HG03354 (cell line): ENCODE data around the gene CFAP161.
A peak's percentile ranks its signal among the peaks of the same experiment; 100 is the strongest.

Experiments
- ATAC-seq: cut with Tn5 transposase; IDR thresholded peaks from one replicate; pipeline ENCODE4 v1.9.1; 2021; ENCODE audit warnings: mild to moderate bottlenecking; ENCODE audit not compliant: unreplicated experiment, poor library complexity, severe bottlenecking

The CFAP161 gene, protein sequence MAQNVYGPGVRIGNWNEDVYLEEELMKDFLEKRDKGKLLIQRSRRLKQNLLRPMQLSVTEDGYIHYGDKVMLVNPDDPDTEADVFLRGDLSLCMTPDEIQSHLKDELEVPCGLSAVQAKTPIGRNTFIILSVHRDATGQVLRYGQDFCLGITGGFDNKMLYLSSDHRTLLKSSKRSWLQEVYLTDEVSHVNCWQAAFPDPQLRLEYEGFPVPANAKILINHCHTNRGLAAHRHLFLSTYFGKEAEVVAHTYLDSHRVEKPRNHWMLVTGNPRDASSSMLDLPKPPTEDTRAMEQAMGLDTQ

DNA sequence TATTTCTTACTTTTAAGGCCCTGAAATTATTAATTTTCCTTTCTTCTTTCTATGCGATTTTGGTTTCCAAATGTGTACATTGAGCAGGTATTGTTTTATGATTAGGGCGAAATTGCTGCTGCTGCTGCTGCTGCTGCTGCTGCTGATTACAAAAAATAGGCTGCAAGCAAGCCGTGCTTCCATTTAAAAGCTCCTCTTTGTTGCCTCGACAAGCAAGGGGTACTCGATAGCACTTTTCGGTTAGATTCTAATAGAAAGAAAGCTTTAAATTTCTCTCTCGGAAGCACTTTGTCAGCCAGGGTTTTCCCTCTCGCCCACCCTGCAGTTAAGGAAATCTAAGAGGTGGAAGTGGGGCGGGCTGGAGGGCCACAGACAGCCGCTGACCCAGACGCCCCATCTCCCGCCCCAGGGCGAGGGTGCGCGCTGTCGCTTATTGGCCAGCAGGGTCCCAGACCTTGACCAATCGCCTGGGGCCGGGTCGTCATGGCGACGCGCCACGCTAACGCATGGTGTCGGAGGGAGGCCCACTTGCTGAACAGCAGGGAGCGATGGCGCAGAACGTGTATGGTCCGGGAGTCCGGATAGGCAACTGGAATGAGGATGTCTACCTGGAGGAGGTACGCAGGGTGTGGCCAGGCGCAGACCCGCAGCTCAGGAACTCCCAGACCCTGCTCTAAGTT is at the start of gene CFAP161:
TSS of gene CFAP161 (plus strand) at position 489 of the 680 bp plus-strand sequence. CDS start at position 549, 60 bp downstream.
- ATAC-seq = peak; percentile 60

DNA sequence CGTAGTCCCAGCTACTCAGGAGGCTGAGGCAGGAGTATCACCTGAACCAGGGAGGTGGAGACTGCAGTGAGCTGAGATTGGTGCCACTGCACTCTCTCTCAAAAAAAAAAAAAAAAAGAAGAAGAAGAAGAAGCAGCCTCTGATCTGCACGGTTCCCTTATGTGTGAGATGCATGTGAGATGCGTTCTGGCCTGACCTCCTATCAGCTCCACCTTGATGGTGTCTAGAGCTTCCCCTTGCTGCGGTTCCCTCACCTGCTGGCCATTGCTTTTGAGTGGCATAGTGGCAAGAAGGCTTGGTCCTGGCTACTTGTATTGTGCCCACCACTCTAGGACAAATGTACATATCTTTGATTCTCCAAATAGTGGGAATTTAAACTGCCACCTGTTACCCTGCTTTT is 49.4 kb upstream of the CFAP161 start:
- no peak for ATAC-seq

DNA sequence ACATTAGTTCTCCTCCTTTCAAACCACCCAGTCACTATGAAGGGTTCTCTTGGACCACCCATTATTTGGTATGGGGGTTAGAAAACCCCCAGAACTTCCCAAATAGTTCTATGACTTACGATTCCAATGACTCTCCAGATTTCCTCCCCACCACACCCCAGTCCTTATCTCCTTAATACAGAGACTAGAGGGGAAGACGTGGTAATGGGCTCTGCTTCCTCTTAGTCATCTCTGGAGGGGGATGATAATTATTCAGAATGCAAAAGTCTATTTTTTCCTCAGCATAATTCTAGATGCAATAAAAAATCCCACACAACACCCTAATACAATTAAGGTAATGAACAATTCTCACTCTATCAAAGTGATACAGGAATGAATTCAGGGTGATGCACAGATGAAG is 48.9 kb upstream of the CFAP161 start:
- ATAC-seq = no peak

DNA sequence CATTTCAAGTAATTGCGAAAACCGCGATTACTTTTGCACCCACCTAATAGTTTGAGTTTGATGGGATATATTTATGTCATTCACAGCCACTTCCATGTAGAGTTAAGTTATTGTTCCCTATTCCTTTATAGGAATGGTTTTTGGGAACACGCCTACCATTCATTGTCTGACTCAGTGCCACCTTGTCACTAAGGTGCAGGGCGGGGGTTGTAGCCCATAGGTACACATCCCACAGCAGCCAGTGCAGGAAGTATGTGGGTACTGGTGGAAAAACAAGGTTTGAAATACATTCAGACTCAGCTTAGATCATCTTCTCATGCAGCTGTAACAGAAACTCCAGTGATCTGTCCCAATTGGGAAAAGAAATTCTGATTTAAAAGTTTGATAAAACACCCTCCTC is 48.2 kb upstream of the CFAP161 start:
- ATAC-seq = no peak

DNA sequence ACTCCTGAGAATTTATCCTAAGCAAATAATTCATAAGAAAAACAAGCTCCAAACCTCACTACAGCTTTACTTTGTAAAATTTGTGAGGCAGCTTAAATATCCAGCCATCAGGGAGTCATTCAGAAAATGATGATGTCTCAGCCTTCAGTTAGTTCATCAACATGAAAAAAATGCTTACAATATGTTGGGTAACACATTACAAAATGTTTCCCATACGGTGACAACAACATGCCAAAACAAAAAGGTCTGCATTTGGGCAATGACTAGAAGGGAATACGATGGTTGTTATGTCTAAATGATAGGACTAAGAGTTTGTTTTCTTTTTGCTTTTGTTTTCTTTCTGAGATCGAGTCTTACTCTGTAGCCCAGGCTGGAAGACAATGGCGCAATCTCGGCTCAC is 47.0 kb upstream of the CFAP161 start:
- no peak for ATAC-seq

DNA sequence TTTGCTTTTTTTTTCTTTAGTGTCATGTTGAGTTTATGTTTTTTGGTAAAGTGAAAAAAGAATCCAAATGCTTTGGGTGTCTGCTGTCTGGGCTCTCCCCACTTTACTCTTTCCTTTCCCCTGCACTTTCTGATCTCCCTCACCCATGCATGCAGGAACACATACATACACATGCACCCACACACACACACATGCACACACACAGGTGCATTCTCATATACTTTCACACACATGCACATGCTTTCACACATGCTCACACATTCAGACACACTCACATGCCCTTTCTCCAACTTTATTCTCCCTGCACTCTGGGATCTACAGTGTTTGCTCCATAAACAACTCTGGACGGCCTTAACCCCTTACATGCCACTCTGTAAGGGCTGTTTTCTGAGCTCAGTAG is 46.4 kb upstream of the CFAP161 start:
- ATAC-seq = no peak

DNA sequence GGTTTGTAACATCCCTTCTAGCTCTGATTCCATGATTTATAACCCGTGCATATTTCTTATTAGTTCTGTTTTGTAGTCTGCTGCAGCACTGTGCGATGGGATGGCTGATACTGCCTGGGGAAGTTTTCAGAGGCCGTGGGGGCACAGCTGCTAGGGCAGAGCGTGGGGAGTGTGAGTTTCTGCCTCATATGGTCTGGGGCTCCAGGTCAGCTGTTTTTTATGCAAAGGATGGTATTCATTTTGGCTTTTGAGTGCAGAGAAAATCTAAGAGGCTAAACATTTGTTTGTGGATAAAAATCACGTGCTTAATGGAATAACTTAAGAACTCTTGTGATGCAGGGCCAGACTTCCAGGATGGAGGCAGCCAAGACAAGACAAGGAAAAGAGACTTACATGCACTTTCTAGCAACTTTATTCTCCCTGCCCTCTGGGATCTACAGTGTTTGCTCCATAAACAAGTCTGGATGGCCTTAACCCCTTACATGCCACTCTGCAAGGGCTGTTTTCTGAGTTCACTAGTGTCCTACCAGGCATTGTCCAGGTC is 45.5 kb upstream of the CFAP161 start:
- no peak for ATAC-seq

DNA sequence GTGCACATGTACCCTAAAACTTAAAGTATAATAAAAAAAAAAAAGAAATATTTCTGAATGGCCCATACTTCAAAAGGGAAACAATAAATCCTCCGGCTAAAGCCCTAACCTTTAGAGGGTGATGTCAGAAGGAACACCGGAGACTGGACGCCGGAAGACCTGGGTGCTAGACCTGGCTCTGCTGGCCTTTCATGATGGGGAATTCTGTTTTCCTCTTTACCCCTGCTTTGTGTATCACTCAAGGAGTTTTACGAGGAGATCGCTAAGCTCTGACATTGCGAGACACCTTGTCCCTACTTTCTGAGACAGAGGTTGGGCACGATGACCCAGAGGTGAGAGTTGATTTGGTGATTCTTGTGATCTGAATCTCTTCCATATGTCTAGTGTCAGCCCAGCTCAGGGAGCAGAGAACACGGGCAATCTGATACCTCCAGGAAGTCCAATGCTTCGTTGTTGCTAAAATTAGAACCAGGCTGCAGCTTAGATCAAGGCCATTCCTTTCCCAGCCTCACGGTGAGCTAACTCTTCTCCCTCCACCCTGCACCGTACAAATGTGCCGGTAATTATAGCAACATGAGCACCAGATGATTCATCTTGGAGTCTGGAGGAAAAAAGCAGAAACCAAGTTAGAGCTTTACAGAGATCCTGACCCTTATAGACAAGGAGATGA is 42.0 kb upstream of the CFAP161 start:
- ATAC-seq = no peak

DNA sequence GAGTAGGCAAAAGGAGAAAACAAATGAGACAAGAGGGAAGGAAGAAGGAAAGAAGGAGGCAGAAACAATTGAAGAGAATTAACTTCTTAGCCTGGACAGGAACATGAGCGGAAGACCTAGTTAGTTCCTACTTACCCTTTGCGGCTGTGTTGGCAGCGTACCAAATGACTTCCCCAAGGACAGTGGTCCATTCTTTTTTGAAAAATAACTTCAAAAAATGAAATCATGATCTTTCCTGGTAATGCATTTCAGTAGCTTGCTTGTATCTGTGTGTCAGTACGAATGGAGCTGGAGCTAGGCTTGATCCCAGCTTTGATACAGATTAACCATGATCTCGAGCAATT is 41.5 kb upstream of the CFAP161 start:
- no peak for ATAC-seq

DNA sequence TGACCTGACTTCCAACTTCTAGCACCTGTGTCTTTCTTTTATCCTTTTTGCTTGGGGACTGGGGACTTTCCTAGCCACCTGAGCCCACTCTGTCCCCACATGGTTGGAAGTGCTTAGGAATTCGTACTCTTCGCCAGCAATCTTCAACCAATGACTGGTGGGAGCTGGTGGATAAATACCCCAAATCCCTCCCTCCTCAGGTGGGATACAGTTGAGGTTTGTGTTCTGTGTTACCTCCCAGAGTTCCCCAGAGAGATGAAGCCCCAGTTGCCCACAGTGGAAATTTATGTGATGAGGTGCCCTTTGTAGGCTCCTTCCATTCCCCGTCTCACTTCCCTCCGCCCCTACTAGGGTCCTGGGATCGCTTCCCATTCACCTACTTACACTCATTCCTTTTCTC is 40.1 kb upstream of the CFAP161 start:
- ATAC-seq = no peak

DNA sequence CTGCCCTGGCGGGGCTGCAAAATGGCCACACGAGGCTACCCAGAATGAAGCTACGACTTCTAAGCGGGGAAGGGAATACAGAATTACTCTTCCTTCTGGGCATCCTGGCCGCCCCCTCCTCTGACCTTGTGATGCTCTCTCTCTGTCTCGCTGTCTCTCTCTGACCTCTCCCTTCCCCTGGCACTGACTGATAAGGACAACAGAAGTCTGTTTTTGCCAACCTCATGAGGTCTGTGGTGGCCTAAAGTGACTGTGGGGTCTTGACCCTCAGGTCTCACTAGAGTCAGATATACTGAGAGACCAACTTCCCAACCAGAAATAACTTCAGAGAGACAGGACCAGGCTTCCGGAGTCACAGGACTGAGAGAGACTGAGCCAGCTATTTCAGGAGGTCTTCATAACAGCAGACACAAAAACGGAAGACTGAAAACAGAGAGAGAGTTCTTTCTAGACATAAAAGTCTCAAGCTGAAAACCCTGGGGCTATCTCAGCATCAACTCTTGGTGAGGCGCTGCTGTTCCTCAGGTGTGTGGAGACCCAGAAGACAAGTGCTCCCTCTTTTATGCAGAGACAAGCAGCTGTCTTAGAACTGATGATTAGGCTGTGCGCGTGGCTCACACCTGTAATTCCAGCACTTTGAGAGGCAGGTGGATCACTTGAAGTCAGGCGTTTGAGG is 38.2 kb upstream of the CFAP161 start:
- ATAC-seq = no peak

DNA sequence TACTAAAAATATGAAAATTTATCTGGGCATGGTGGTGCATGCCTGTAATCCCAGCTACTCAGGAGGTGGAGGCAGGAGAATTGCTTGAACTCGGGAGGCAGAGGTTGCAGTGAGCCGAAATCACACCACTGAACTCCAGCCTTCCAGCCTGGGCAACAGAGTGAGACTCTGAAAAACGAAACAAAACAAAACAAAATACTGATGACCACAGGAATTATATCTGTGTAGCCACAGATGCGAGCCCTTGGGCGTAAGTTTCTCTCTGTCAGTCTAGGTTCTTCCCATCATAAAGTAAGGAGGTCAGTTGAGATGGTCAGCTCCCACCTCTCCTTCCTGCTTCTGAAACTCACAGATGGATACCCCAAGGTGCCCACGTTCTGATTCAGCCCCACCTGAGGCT is 37.7 kb upstream of the CFAP161 start:
- no peak for ATAC-seq

DNA sequence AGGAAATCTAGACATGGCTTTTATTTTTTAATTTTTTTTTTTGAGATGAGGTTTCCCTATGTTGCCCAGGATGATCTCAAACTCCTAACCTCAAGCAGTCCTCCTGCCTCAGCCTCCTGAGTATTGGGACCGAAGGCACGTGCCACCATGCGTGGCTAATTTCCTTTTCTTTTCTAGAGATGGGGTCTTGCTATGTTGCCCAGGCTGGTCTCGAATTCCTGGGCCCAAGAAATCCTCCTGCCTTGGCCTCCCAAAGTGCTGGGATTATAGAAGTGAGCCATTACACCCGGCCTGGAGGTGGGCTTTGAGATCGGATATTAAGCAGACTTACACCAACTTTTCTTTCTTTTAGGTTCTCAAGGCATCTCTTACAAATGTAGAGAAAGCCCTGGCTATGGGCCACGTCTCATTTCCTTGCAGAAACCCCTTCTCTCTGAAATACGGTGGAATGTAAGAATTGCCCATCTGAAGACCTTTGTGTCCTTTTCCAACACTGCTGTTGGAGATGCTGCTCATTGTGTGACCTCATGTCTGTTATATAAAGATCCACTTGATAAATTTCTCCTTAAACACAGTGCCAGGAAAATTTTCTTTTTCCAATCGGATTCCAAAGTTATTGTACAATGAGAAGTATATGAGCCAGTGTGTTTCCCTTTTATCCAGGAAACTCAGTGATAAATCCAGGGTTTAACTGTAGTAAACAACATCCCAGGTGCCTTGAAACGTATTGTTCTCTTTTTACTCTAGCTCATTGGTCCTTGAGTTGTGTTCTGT is 36.8 kb upstream of the CFAP161 start:
- ATAC-seq = no peak

DNA sequence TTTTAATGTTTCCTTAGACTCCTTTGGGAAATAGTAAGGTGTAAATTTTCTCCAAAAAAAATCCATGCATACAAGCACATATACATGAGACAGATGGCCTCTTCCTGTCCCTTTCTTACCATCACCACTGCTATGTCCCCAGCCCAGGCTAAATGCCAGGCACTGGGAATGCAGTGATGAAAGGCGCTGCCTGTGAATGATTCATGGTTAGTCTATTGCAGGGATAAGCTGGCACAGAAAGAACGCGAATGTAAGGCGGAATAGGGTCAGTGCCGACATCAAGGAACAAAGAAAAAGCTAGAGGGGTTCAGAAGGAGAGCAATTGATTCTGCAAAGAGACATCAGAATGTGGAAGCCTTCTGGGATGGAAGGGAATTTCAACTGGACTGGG is 36.2 kb upstream of the CFAP161 start:
- ATAC-seq = no peak

DNA sequence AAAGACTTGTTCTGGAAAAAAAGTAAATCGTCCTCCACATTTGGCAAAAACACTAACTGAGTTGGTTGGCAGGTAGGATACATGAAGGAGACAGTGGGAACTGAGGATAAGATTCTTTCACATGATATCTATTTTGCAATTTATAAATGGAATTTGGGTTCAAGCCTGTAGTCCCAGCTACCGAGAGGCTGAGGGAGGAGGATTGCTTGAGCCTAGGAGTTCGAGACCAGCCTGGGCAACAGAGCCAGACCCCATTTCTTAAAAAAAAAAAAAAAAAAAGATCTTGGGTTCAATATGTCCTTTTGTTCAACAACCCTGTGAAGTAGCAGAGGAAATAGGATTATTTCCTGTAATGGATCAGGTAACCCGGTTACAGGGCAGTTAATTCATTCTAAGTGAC is 35.7 kb upstream of the CFAP161 start:
- no peak for ATAC-seq

DNA sequence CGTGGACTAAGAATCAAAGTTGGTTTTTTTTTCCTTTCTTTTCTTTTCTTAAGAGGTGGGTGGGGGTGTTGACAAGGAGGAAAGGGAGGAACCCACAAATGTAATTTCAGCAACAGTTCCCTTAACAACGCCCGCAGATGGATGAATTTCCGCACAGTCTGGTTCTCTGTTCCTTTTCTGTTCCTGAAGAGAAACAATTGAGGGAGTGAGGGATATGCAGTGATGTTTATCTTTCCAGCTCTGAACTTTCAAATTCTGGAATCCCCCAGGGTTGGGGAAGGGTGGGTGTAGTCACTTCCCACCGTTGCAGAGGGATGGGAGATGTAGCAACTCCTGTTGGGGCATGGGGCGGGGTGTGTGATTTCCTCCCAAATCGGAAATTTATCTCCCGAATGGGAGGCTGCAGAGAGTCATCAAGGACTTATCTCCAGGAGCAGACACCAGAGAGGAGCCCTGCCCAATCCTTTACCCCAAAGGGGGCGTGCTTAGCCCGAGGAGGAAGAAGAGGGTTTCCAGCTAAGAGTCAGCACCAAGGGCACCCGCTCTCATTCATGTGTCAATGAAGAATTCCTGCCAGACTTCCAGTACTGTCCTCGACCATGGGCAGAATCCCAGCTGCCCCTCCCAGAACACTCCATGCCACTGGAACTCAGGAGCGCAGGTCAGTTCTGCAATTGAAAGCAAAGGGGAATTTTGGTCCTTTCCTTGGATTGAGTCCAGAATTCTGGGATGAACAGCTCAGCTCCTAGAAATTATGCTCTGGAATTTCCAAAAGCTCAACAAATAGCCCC is 35.0 kb upstream of the CFAP161 start:
- no peak for ATAC-seq

DNA sequence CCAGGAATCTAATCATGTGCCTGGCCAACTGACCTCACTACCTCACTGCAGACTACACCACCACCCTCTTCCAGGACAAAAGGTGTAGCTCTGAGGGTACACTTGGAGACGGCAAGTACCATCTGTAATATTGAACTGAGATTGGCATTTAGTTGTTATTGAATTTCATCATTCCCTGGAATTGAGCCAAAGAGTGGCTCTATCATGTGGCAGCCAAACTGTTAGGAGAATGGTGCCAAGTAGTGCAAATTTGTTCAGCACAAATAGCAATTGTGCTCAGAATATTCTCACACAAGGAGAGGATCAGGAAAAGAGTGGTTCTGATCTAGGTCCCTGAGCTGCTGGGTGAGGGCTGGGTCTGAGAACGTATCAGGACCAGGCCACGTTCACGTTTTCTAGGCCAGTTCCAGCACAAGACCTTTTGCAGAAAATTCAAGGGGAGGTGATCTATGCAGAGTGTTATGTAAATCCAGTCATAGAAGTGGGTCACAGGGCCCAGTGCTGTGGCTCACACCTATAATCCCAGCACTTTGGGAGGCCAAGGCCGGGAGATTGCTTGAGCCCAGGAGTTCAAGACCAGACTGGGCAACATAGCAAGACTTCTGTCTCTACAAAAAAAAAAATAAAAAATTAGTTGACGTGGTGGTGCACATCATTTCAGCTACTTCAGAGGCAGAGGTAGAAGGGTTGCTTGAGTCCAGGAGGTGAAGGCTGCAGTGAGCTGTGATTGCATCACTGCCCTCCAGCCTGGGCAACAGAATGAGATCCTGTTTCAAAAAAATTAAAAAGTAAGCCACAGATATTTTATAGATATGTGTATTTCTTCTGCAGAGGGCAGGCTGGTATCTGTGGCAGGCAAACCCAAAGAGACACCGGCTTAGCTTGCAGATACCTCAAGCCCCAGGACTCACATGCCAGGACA is 31.9 kb upstream of the CFAP161 start:
- no peak for ATAC-seq

DNA sequence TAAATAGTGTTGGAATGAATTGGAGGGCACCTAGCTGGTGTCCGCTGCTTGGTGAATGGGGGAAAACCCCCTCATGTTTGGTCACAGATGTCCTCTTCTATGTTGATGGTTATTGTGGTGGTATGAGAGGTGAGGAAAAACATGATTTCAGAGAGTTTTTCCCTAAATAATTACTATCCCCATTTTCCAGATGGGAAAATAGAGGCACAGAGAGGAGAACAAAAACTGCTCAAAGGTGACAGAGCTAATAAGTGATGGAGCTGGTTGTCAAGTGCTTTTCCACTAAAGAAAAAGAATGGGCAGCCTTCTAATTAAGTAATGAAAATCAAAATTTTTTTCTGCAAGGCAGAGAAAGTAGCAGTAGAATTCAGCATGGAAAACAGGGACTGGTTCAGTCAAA is 30.2 kb upstream of the CFAP161 start:
- no peak for ATAC-seq
